ENCODE data around the gene VSTM2B.
"Not testable (repeated sequence)": the region's sequence is repeated elsewhere in the genome, so short reads cannot be mapped to it uniquely, and the experiment has no call there.

Gene VSTM2B

GRCh38 chr19:29532956-29533355 lies 7.2 kb downstream of the VSTM2B start:
- DNase-seq = no peak

- DNase-seq = no peak
Measured at GRCh38 chr19:29533578-29534544, 8.1 kb downstream of the VSTM2B start.

GRCh38 chr19:29535214-29535831 lies 9.5 kb downstream of the VSTM2B start:
- no peak for DNase-seq

- no peak for DNase-seq
Measured at GRCh38 chr19:29535984-29536508, 10.3 kb downstream of the VSTM2B start.

DNA sequence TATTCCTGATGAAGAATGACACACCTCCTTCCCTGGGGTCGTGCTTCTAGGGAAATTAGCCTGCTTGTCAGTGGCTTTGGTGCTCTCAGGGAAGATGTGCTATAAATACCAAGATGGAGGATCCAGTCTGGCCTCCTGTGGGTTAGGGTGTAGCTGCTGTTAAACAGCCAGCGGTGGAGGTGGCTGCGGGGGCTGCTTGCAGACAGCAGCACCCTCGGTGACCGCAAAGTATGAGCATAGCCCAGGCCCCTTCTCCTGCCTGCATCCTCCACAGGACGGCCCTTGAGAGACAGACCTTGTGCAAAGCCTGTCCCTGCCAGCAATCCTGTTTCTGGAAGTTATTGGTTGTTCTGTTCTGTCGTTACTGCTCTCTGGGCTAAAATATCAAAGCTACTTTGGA lies 11.4 kb downstream of the VSTM2B start:
- DNase-seq = no peak

DNA sequence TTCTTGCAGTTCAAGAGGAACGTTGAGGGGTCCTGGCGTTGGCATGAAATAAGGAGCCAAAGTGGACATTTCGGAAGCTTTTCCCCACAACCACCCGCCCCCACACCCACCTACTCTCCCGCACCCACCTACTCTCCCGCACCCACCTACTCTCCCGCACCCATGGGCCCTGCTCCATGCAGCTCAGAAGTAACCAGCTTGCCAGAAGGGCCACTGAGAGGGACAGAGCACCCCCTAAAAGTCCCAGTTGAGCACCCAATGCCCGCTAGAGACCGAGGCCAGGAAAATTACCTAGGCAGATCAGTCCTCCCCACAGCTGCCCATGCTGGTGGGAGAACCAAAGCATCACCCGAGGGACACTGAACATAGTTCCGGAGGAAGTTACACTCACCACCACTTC lies 11.8 kb downstream of the VSTM2B start:
- no peak for DNase-seq

DNA sequence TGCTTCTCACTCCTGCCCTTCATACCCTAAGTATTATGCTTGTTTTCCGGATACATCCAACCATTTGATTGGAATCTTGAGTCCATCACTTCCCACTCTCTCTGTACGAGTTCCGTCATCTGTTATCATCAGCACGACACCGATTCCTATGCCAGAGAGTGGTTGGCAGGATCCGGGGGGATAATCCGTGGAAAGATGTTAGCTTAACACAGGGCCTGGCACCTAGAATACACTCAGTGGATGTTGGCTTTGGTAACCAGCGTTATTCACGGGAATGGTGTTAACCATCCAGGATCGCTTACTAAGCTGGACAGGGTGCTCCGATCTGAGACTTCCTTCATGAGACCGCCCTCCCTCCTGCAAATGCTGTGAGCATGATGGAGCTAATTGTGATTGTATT lies 12.4 kb downstream of the VSTM2B start:
- no peak for DNase-seq

DNA sequence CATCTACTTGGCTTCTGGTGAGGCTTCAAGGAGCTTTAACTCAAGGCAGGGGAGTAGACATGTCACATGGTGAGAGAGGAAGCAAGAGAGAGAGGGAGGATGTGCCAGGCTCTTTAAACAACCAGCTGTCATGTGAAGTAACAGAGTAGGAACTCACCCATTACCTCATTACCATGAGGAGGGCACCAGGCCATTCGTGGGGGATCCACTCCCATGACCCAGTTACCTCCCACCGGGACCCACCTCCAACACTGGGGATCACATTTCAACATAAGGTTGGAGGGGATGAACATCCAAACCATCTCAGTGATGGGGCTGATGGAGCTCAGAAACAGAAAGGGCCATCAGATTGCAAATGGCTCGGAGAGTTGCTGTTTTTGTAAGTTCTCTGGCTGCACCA lies 12.9 kb downstream of the VSTM2B start:
- DNase-seq = no peak

- DNase-seq = no peak
Measured at GRCh38 chr19:29539131-29539530, 13.3 kb downstream of the VSTM2B start.

DNA sequence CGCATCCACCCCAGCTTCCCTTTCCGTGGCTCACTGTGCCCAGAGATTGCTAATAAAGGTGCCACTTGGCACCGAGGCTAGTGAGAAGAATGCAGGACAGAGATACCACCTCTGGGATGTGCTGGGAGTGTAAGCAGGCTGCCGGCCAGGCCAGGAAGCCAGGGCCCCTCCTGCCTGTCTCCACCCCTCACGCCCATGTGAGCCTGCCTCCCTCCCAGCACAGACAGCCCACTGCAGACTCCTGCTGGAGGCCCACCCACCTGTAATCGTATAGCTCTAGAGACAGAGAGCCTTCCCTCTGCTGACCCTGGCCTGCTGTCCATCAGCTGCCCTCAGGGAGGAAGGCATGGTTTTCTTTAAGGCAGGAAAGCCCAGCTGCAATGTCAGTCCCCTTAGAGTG lies 13.9 kb downstream of the VSTM2B start:
- DNase-seq = no peak

- DNase-seq = no peak
Measured at GRCh38 chr19:29540114-29540513, 14.3 kb downstream of the VSTM2B start.

DNA sequence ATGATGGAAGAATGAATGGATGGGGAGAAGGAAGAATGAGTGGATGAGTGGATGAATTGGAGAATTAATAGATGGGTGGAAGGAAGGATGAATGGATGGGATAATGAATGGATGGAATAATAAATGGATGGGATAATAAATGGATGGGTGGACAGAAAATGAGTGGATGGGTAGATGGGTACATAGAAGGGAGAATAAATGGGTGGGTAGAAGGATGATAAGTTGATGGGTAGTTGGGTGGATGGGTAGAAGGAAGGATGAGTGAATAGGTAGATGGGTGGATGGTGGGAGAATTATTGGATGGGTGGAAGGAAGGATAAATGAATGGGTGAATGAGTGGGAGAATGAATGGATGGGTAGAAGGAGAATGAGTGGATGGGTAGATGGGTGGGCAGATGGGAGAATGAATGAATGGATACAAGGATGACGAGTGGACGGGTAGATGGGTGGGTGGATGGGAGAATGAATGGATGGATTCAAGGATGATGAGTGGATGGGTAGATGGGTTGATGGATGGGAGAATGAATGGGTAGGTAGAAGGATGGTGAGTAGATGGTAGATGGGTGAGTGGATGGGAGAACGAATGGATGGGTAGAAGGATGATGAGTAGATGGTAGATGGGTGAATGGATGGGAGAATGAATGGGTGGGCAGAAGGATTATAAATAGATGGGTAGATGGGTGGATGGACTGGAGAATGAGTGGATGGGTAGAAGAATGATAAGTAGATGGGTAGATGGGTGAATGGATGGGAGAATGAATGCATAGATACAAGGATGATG lies 15.9 kb downstream of the VSTM2B start:
- no peak for DNase-seq

GRCh38 chr19:29542327-29542726 lies 16.5 kb downstream of the VSTM2B start:
- DNase-seq = no peak

GRCh38 chr19:29542776-29543175 lies 17.0 kb downstream of the VSTM2B start:
- DNase-seq = no peak

DNA sequence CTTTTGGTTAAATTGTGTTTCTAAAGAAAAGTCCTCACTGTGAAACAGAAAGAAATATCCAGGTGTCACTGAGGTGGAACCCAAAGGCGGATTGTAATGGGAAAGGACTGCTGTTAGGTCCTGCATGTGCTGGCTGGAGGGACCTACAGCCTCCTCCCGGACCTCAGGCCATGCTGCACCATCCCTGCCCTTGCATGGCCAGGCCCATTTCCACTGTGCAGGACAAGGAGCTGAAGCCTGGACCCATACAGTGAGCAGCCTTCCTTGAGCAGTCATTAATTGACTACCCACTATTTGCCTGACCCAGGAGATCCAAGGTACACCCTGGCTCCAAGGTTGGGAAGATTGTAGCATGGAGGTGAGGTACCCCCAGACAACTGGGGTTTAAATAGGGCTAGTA lies 17.6 kb downstream of the VSTM2B start:
- no peak for DNase-seq

DNA sequence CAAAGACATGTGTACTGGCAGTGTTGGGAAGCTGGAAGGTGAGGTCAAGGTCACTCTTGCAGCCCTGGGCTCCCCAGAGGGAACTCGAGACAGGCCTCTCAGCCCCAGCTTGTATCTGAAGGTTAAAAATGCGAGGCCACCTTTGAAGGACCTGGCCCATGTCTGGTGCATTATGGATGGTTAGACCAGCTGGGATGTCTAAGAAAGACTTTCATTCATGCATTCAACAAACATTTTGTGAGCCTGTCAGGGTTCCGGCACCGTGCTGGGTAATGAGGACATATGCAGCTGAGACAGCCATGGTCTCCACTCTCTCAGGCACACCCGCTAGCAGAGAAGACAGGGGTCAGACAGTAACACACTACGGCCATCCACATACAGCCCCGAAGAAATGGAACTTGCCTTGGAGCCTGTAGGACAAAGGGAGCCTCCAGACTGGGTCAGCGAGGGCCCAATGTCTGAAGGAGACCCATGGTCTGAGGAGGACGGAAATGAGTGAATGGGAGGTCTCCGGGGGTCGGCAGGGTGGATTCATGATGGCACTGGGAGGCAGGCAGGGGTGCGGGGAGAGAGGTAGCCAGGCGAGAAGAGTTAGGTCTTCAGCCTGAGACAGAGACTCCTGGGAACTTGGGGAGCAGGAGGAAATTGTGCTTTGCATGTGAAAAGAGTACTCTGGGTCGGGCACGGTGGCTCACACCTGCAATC lies 19.0 kb downstream of the VSTM2B start:
- DNase-seq = no peak

DNA sequence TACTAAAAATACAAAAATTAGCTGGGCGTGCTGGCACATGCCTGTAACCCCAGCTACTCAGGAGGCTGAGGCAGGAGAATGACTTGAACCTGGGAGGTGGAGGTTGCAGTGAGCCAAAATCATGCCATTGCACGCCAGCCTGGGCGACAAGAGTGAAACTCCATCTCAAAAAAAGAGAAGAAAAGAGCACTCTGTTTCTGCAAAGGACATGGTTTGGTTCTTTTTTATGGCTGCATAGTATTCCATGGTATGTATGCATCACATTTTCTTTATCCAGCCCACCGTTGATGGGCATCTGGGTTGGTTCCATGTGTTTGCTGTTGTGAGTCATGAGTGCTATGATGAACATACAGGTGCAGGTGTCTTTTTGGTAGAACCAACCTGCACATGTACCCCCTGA lies 19.7 kb downstream of the VSTM2B start:
- not testable (repeated sequence) for DNase-seq

DNA sequence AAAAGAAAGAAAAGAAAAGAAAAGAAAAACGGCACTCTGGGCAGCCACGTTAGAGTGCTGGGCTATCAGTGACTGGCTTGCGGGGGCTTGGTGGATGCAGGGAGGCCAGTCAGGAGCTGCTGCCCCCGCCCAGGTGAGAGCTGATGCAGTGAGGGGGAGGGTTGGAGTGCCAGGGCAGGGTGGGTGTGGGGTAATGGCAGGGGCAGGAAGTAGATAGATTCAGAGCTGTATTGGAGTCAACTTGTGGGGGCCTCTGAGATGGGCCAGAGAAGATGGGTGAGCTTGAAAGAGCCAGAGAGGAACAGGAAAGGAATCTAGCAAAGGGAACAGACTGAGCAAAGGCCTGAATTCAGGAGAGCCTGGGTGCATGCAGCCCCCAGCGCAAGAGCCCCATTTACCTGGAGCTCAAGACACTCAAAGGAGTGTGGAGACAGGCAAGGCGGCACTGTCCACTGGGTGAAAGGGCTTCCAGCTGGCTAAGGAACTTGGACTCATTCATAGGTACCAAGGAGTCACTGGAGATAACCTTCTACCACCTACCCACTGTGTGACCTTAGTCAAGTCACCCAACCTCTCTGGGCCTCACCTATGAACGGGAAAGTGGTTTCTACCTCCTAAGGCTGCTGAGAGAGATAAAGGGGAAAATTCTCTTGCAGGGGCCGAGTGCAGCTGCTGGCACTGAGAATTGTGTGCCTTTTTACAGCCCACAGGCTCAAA lies 20.2 kb downstream of the VSTM2B start:
- DNase-seq = no peak

- no peak for DNase-seq
Measured at GRCh38 chr19:29546583-29547190, 20.9 kb downstream of the VSTM2B start.

- no peak for DNase-seq
Measured at GRCh38 chr19:29547361-29547960, 21.7 kb downstream of the VSTM2B start.

DNA sequence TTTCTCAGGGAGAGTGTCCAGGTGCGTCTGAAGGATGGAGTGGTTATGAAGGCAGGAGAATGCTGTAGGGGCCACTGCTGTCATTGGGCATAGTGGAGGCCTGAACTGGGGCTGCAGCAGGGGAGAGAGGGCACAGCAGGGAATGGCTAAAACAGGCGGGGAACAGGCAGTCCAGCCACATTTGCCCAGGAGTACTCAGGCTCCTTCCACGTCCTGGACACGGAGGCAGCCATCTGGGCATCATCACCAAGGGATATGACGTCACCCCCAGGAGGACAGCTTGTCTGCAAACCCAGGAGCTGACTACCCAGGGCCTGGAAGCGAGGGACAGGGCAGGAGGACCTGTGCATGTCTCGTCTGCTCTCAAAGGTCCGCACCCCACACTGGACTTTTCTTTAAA lies 22.2 kb downstream of the VSTM2B start:
- no peak for DNase-seq
